Measurements from ENCODE around the gene KIF3C. TPM values are rescaled to one million over a fixed set of nuclear protein-coding genes. Genes with fewer than 3 reads are reported as not detected.
A peak's percentile ranks its signal among the peaks of the same experiment; 100 is the strongest.
"Not testable (repeated sequence)": the region's sequence is repeated elsewhere in the genome, so short reads cannot be mapped to it uniquely, and the experiment has no call there.

The KIF3C gene
- total RNA-seq = 10 to 100 TPM in 1 of 4 donors, 1 to 10 TPM in 2, under 1 TPM in 1; 0.70 to 71.0 (median 3.2) TPM

DNA sequence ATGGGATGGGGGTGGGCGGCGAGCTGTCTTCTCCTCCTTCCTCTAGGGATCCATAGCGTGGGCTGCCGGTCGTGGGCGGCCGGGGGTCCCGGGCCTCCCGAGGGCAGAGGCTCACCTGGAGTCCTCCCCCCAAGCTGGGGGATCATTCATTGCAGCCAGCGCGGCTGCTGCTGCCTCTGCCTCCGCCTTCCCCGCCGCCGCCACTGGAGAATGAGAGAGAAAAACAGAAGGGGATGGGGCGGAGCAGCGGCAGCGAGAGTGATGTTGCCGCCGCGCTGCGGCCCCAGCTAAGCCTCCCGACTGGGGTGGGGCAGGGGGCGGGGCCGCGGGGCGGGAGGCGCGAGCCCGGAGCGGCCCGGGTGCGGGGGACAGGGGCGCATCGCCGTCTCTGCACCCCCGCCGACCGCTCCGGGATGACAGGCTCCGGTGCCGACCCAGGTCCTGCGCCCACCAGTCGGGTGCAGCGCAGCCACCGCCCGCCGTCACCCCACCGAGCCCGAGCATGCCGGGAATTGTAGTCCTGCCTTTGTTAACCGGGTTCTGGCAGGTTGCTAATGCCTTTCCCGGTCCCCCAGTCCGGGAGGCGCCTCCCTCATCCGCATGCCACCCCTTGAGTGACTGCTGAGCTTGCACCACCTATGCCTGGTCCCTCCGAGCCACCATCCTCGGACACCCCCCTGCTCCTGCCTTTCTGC, at the start of gene KIF3C:
Gene KIF3C (minus strand): TSS at position 225 of the 695 bp plus-strand sequence. CDS start 580 bp downstream, outside the sequence.
- no peak for TF ChIP-seq POLR2A (IDR thresholded peaks at IDR 0.05)
- TF ChIP-seq, protein P1, sequence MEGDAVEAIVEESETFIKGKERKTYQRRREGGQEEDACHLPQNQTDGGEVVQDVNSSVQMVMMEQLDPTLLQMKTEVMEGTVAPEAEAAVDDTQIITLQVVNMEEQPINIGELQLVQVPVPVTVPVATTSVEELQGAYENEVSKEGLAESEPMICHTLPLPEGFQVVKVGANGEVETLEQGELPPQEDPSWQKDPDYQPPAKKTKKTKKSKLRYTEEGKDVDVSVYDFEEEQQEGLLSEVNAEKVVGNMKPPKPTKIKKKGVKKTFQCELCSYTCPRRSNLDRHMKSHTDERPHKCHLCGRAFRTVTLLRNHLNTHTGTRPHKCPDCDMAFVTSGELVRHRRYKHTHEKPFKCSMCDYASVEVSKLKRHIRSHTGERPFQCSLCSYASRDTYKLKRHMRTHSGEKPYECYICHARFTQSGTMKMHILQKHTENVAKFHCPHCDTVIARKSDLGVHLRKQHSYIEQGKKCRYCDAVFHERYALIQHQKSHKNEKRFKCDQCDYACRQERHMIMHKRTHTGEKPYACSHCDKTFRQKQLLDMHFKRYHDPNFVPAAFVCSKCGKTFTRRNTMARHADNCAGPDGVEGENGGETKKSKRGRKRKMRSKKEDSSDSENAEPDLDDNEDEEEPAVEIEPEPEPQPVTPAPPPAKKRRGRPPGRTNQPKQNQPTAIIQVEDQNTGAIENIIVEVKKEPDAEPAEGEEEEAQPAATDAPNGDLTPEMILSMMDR (IDR thresholded peaks at IDR 0.05) = no peak
- H3K4me3 ChIP-seq = peak within 1 kb of the TSS; percentile 58 to 93 (median 78)
- H3K9me3 ChIP-seq = no peaks in the 10 kb centered on the region
- DNase-seq = peak; percentile 67 to 82 (median 71)
- H3K4me1 ChIP-seq = peaks cover 0 to 18% (median 3%) of the 10 kb centered on the region in 4 donors
- no peaks in the 10 kb centered on the region for H3K27me3 ChIP-seq
- H3K36me3 ChIP-seq = no peaks in the 10 kb centered on the region
- H3K27ac ChIP-seq = peak within 1 kb of the TSS; percentile 26 to 71 (median 58)

DNA sequence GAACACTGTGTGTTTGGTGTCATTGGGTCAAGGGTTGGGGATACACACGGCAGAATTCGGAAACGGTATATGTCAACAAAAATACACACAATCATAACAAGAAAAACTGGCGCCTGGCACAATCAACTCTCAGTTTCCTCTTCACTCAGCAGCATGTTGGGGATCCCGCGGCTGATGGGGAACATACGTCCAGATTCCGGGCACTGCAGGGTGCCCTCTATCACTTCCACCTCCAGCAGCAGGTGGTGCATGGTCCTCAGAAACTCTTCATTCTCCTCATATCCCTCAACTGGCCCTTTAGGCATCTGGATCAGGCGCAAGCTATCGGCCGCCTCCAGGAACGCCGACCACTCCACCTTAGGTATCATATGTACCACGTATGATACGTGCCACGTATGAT, 45.8 kb upstream of the KIF3C start:
- not testable (repeated sequence) for H3K4me1 ChIP-seq, H3K9me3 ChIP-seq, H3K27ac ChIP-seq, H3K4me3 ChIP-seq, H3K36me3 ChIP-seq, H3K27me3 ChIP-seq
- peak in 1 of 3 donors; percentile 37 for DNase-seq

DNA sequence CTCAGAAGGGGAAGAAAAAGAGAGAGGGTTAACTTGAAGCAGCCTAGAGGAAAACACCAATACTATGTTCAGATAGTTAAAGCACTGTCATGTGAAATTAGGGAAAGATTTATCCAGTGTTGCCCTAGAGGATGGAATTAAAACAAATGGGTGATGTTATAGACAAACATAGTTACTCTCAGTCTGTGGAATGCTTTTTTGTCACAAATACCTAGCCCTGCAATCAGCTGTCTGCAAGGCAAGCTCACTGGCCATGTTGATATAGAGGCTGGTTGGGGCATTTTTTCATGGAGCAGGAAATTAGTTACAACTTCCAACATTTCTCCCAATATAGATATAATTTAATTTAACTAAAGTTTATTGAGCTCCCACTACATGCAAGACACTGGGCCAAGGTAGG, 43.2 kb upstream of the KIF3C start:
- Histone ChIP-seq H3K36me3 (no peaks in the 10 kb centered on the region), H3K9me3 (no peaks in the 10 kb centered on the region), H3K4me1 (no peaks in the 10 kb centered on the region), H3K4me3 (no peak overlapping the region), H3K27me3 (no peaks in the 10 kb centered on the region), H3K27ac (no peak overlapping the region)
- DNase-seq = no peak
- no peak for TF ChIP-seq POLR2A (IDR thresholded peaks at IDR 0.05)
- TF ChIP-seq, protein P1 (IDR thresholded peaks at IDR 0.05) = no peak

DNA sequence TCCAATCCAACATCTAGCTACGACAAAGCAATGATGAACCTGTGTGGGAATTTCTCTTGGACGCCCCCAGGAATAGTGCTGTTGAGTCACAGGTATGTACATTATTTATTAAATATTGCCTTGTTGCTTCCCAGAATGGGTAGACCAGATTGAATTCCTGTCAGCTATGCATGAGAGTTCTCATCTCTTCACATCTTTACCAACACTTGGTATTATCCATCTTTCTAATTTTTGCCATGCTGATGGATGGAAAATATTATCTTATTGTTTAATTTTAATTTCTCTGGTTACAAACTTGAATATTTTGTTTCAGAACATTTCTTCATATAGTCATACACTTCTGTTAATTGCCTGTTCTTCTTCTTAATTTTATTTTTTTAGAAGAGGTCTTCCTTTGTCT, 42.0 kb upstream of the KIF3C start:
- H3K9me3 ChIP-seq = no peaks in the 10 kb centered on the region
- peaks cover 0 to 5% (median 0%) of the 10 kb centered on the region in 4 donors for H3K4me1 ChIP-seq
- no peak for DNase-seq
- H3K4me3 ChIP-seq = no peak overlapping the region
- no peaks in the 10 kb centered on the region for H3K36me3 ChIP-seq
- no peaks in the 10 kb centered on the region for H3K27me3 ChIP-seq
- TF ChIP-seq, protein P1 (IDR thresholded peaks at IDR 0.05) = no peak
- no peak for TF ChIP-seq POLR2A (IDR thresholded peaks at IDR 0.05)
- H3K27ac ChIP-seq = no peak overlapping the region

DNA sequence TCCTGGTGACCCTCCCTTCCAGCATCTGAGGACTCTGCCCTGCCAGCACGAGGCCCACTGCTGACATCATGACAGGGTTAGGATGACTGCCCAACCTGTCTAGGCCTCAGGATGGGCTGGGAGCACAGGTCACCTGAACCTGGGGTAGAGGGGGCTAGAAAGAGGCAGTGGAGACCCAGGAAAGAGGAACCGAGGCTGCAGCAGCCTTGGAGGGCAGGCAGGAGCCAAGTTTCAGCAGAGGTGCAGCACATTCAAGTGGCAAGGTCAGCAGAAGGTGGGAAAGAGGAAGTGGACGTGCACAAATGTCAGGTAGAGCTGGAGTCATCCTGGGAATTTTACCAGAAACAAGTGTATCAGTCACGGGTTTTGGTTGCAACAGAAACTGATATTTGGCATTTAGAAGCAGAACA, 37.9 kb upstream of the KIF3C start:
- Histone ChIP-seq H3K27ac (no peak overlapping the region), H3K4me1 (peaks cover 0 to 20% (median 0%) of the 10 kb centered on the region in 4 donors), H3K4me3 (no peak overlapping the region), H3K27me3 (no peaks in the 10 kb centered on the region), H3K36me3 (no peaks in the 10 kb centered on the region), H3K9me3 (no peaks in the 10 kb centered on the region)
- TF ChIP-seq, protein P1 (IDR thresholded peaks at IDR 0.05) = no peak
- no peak for TF ChIP-seq POLR2A (IDR thresholded peaks at IDR 0.05)
- DNase-seq = peak in 2 of 3 donors; percentile 10 to 57

DNA sequence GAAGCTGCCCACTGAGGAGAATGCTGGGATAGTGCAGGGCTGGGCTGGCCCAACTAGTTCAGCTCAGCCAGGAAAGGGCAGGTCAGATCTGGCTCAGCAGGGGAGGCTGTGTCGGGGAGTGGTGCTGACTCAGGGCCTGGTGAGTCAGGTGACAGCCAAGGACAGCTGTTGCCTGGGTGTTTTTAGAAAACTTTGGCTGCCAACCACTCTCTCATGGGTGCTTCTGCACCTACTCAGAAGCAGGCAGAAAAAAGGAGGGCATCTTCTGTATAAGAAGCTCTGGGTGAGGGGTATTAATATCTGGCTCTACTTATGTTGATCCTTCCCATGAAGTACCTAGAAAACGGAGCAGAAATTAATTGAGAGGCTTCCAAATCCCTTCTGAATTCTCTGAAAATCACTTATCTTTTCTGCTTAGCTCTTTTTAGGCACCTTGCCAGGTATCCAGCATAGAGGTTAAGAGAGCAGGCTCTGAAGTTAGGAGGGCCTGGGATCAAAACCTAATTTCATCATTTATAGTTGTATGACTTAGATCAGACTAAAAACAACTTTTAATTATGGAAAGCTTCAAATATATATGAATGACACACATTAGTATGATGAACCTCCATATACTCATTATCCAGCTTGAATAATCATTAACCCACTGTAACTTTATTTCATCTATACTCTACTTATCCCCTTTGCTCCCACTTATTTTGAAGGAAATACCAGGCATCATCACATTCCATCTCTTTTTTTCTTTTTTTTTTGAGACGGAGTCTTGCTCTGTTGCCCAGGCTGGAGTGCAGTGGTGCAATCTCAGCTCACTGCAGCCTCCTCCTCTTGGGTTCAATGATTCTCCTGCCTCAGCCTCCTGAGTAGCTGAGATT, 36.1 kb upstream of the KIF3C start:
- Histone ChIP-seq H3K36me3 (no peaks in the 10 kb centered on the region), H3K27ac (peak overlapping the region in 3 of 4 donors; percentile 56 to 74 (median 68)), H3K27me3 (no peaks in the 10 kb centered on the region), H3K4me3 (no peak overlapping the region), H3K9me3 (no peaks in the 10 kb centered on the region), H3K4me1 (peaks cover 0 to 20% (median 0%) of the 10 kb centered on the region in 4 donors)
- TF ChIP-seq, protein P1 (IDR thresholded peaks at IDR 0.05) = no peak
- TF ChIP-seq POLR2A (IDR thresholded peaks at IDR 0.05) = no peak
- peak in 2 of 3 donors; percentile 82 to 89 for DNase-seq

Measured in Peyer's patch (tissue), 4 donors.